HG03095 (cell line): ENCODE data around the gene PACSIN2.

Experiments used
- ATAC-seq: cut with Tn5 transposase; IDR thresholded peaks from one replicate; pipeline ENCODE4 v1.9.1; 2021; ENCODE audit warnings: moderate library complexity; ENCODE audit not compliant: unreplicated experiment

Gene PACSIN2

GRCh38 chr22:42887120-42887519 is 127.8 kb downstream of the PACSIN2 start:
- no peak for ATAC-seq

DNA sequence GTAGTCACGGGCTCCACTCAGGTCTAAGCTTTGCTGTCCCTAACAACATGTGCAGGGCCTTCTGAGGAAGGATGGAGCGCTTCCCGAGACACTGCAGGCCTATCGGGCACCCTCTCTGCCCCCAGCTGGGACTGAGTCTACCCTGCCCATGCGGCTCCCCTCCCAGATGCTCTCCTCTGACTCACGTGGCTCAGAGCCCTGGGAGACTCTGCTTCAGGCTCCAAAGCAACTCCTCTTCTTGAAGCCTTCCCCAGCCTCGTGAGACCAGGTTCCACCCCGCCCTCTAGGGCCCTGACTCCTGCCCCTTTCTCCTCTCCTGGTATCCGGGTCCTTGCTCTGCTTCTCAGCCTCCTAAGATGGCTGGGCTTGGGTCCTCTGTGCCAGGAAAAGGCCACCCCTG is 129.5 kb downstream of the PACSIN2 start:
- ATAC-seq: no peak

- no peak for ATAC-seq
Observed at GRCh38 chr22:42884616-42885375, 130.2 kb downstream of the PACSIN2 start.

DNA sequence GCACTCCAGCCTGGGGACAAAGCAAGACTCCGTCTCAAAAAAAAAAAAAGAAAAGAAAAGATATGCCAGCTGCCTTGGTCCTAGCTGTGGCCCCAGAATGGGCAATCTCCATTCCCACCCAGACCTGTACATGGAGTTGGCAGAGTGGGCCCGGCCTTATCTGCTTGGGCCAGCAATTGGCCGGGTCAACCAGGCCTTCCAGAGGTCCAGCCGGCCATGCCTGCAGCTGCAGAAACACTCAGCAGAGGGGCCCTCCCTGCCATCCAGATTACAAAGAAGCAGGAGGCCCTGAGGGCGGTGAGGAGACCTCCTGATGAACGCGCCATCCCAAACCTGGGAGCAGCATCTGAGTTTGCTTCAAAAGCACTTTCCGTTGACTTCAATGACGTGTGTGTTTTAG is 131.0 kb downstream of the PACSIN2 start:
- no peak for ATAC-seq

DNA sequence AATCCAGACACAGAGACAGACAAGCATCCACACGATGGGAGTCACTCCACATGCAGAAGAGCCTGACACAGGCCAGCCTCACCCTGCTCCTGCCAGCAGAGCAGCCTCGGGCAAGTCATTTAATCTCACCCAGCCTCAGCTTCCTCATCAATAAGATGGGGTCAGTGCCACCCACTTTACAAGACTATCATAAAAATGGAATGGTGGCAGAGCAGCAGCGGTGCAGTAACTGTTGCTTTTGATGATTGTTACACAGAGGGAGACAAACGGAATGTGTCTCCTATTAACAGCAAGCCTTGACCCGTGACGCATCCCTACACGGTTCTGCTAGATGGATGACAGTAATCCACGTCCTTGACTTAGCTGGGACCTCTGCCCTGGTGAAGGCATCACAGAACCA is 131.8 kb downstream of the PACSIN2 start:
- ATAC-seq: no peak

DNA sequence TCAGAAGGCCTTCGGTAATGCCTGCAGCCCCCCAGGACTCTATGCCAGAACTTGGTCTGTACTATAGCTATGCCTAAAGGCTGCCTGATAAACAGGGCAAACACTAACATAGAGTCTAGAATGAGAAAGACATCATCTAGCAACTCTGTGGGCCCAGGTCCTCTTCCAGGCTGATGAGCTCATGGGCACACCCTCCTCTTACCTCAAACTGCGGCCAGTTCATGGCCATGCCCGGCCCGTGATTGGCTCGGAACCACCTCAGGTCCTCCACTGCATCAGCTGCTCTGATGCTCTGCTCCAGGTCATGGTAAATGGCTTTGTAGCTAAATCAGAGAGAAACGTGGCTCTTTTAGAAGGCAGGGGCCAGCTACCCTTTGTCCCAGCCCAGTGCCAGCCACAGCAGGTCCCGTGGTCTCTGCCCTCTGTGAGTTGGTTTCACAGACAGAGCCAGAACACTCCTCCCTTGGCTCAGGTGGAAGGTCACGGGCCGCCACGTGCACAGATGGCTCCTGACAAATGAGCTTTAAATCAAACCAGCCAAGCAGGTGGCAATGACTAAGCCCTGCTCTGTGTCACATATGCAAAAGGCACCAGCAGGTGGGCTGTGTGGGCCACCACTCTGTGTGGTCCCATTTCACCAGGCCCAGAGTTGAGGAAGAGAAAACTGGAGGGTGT is 132.8 kb downstream of the PACSIN2 start:
- no peak for ATAC-seq

DNA sequence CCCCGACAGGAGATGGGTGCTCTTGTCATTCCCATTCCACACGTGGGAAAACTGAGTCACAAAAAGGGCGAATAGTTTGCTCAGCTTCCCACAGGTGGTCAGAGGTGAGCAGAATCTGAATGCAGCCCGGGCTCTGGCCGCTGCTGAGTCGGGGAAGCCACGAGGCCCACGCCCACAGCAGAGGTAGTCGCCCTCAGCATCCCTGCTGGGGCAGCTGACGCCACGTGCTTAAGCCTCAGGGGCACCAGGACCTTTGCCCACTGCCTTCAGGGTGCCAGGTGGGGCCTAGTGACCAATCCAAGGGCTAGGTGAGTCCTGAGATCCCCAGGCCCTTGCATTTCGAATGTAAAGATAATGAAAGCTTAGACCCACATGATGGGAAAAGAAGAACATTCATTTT is 133.7 kb downstream of the PACSIN2 start:
- no peak for ATAC-seq

DNA sequence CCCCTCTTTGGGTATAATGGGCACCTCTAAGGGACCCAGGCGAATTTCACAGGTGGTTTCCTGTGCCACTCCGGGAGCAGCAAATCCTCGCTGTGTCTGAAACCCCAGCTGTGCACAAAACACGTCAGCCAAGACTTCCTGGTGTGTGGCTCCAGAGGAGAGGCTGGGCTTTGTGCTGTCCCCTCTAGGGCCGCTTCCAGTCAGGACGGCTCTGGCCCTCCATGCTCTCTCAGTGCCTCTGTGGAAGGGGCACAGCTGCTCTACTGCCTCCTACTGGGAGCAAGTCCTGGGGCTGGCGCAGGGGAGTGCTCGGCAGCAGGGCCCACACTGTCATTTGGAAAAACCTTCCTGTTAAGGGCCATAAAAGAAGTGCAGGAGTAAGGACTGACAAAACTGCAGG is 134.1 kb downstream of the PACSIN2 start:
- no peak for ATAC-seq

GRCh38 chr22:42879371-42880021 is 135.5 kb downstream of the PACSIN2 start:
- ATAC-seq: no peak

GRCh38 chr22:42878561-42879305 is 136.2 kb downstream of the PACSIN2 start:
- no peak for ATAC-seq

DNA sequence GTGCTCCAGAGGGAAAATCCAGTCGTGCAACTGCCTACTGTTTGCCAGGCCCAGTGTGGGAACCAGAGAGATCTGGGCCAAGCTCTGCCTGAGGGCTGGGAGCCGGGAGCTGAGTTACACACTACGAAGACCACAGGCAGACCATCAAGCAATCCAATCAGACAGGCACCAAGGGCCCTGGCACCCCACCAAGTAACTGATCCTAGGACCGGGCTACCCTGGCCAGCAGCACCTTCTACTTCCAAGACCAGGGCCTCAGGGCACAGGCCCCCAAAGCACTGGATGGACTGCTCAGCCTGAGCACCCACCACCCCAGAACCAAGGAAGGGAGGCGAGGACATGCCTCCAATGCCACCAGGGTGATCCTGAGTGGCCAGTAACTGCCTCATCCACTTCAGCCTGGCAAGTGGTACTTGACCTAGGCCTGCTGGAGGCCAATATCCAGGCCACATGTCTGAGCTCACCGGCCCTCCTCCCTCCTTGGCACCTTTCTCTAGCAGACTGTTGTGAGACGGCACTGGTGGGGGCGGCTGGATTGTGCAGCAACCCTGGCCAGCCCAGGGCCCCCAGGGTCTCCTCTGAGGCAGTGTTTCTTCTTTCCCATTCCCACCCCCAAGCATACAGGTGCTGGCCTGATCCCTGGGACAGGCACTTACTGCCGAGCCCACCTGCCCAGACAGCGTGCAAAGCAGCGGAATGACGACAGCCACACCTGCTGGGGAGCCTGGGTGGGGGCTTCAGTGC is 137.2 kb downstream of the PACSIN2 start:
- no peak for ATAC-seq

DNA sequence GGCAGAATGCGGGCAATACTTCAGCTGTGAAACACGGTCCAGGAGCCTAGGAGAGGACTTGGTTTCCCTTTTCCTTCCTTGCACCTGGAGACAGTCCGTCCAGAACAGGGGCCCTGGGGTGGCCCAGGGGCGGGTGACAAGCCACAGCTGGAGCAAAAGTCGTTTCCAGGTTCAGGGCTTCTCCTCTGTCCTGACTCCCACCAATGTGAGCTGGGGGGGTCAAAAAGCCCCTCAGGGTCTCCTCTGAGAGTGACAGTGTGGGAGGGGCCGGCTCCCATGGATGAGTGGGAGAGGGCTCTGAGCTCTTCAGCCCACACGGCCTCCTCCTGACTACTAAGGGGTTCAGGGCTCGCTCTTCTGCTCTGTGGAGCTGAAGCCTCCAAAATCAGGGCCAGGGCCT is 137.8 kb downstream of the PACSIN2 start:
- no peak for ATAC-seq

GRCh38 chr22:42876041-42876440 is 138.9 kb downstream of the PACSIN2 start:
- no peak for ATAC-seq

DNA sequence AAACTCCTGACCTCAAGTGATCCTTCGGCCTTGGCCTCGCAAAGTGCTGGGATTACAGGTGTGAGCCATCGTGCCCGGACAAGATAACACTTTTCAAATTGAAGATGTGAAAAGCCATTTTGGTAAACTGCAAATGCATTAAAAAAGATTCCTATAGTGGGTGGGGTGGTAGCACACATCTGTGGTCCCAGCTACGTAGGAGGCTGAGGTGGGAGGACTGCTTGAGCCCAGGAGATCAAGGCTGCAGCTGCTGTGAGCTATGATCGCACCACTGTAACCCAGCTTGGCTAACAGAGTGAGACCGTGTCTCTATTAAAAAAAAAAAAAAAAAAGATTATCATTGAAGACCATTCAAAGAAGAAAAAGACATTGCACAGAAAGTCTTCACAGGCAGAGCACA is 140.9 kb downstream of the PACSIN2 start:
- no peak for ATAC-seq

- ATAC-seq: no peak
Observed at GRCh38 chr22:42873356-42873755, 141.6 kb downstream of the PACSIN2 start.

DNA sequence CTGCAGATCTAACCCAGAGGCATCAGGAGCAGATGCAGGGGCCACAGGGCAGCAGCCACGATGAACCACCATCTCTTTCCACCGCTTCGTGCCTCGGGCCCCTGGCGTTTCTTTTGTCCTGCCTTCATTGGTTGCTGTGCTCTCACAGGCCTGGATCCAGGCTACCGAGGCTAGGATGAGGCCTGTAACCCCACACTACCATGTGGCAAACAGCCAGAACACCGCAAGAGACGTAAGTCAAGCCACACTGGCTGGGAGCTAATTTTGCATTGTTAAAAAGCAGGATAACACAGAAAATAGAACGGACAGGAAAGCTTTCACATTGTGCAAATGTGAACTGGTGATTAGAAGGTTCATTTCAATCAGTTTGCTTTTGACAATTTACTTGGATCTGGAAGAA is 142.1 kb downstream of the PACSIN2 start:
- ATAC-seq: no peak

DNA sequence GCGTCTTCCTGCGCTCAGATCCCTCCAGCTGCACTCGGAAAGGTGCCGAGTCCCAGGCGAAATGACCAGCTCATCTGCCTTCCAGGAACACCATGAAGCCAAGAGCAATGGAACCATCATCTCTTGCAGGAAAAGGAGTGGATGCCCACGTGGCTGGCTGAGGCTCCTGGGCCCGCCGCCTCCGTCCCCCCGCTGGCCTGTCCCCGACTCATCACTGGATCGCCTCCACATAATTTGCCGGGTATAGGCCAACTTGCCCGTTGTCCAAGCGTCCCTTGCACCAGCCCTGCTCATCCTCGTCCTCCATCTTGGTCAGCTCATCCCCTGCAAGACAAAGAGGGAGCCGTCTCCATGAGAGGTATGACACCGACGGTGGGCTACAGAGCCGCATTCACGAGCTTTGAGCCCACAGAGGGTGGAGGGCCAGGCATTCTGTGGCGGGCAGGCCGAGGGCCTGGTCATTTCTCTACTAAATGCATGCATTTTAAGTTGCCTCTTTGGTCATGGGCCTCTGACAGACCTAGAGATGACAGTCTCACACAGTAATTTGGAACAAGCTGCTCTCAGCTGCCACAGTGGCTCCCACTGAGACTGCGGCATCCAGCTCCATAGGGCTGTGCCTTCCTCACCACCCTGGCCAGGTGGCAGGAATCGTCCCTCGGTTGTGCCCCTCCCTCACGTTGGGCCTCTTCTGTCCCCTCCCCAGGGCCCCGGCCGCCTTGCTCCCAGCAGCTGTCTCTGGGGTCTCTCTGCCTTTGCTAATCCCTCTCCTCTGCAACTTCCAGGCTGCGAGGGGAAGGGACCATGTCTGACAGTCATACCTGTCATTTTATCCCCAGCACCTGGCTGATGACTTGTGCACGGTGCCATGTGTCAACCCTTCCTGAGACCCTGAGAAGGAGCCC is 143.6 kb downstream of the PACSIN2 start:
- no peak for ATAC-seq

DNA sequence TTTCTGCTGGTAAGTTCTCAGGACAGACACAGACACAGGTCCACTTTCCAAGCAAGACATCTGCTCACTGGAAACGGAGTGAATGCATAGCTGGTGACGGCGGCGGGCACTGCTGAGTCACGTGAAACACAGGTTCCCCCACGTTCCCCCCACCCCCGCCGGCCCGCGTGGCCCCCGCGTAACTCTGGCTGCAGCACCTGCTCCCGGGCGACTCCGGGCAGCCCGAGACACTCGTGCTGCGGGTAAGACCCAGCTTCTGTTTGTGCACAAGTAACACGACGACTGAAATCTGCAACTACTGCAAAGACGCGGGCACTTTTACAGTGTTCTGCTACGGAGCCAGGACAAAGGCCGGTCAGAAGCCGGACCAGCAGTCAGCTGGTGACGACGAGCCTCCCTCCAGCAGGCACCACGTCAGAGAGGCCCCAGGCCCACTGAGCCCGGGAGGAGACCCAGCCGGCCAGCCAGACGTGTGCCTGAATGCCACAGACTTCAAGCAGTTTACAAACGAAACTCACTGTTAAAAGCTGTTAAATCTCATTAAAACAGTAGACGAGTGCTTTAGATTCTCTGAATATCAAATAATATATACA is 145.0 kb downstream of the PACSIN2 start:
- no peak for ATAC-seq

- no peak for ATAC-seq
Observed at GRCh38 chr22:42869463-42869862, 145.5 kb downstream of the PACSIN2 start.
